Measurements from ENCODE around the gene SLC35E1.

DNA sequence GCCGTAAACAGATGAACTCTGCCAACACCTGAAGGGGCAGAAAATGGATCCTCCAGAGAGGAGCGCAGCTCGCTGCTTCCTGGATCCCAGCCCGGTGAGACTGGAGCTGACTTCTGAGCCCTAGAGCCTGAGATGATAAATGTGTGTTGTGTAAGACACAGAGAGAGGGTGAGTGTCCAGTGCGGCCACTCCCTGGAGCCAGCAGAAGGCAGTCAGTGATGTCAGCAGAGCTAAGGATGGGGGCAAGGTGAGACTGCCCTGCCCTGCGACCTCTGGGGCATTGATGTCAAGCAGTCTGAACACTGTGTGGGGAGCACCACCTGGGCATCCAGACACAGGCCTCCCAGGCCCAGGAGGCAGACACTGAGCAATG lies 9.7 kb upstream of the SLC35E1 start:
- TF ChIP-seq, protein P1, sequence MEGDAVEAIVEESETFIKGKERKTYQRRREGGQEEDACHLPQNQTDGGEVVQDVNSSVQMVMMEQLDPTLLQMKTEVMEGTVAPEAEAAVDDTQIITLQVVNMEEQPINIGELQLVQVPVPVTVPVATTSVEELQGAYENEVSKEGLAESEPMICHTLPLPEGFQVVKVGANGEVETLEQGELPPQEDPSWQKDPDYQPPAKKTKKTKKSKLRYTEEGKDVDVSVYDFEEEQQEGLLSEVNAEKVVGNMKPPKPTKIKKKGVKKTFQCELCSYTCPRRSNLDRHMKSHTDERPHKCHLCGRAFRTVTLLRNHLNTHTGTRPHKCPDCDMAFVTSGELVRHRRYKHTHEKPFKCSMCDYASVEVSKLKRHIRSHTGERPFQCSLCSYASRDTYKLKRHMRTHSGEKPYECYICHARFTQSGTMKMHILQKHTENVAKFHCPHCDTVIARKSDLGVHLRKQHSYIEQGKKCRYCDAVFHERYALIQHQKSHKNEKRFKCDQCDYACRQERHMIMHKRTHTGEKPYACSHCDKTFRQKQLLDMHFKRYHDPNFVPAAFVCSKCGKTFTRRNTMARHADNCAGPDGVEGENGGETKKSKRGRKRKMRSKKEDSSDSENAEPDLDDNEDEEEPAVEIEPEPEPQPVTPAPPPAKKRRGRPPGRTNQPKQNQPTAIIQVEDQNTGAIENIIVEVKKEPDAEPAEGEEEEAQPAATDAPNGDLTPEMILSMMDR (IDR thresholded peaks at IDR 0.05): no peak
- TF ChIP-seq, protein P2, sequence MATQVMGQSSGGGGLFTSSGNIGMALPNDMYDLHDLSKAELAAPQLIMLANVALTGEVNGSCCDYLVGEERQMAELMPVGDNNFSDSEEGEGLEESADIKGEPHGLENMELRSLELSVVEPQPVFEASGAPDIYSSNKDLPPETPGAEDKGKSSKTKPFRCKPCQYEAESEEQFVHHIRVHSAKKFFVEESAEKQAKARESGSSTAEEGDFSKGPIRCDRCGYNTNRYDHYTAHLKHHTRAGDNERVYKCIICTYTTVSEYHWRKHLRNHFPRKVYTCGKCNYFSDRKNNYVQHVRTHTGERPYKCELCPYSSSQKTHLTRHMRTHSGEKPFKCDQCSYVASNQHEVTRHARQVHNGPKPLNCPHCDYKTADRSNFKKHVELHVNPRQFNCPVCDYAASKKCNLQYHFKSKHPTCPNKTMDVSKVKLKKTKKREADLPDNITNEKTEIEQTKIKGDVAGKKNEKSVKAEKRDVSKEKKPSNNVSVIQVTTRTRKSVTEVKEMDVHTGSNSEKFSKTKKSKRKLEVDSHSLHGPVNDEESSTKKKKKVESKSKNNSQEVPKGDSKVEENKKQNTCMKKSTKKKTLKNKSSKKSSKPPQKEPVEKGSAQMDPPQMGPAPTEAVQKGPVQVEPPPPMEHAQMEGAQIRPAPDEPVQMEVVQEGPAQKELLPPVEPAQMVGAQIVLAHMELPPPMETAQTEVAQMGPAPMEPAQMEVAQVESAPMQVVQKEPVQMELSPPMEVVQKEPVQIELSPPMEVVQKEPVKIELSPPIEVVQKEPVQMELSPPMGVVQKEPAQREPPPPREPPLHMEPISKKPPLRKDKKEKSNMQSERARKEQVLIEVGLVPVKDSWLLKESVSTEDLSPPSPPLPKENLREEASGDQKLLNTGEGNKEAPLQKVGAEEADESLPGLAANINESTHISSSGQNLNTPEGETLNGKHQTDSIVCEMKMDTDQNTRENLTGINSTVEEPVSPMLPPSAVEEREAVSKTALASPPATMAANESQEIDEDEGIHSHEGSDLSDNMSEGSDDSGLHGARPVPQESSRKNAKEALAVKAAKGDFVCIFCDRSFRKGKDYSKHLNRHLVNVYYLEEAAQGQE (IDR thresholded peaks at IDR 0.05; ENCODE audit: insufficient read depth in 1 of 2, low read depth in 2 of 2, low read length in 1 of 2): no peak
